Measurements from ENCODE around the gene RNF212.

RNF212 gene

GRCh38 chr4:1082215-1083182 lies 30.9 kb downstream of the RNF212 start:
- Histone ChIP-seq H3K27ac (no peak overlapping the region), H3K4me3 (no peak overlapping the region), H3K9me3 (no peaks in the 10 kb centered on the region), H3K27me3 (peaks cover 0 to 48% of the 10 kb centered on the region in 2 donors), H3K4me1 (peaks cover 0 to 4% (median 0%) of the 10 kb centered on the region in 4 donors), H3K36me3 (no peaks in the 10 kb centered on the region)
- intact Hi-C loops (cut with DNase I; ENCODE audit: low total_unique reads) = no loop called here
- TF ChIP-seq CTCF (IDR thresholded peaks at IDR 0.05) = no peak
- peak; percentile 72 to 87 for DNase-seq

GRCh38 chr4:1081689-1082040 lies 31.7 kb downstream of the RNF212 start:
- intact Hi-C loops (cut with DNase I; ENCODE audit: low total_unique reads) = no loop called here
- Histone ChIP-seq H3K4me1 (peaks cover 0 to 4% (median 0%) of the 10 kb centered on the region in 4 donors), H3K9me3 (no peaks in the 10 kb centered on the region), H3K4me3 (no peak overlapping the region), H3K36me3 (no peaks in the 10 kb centered on the region), H3K27me3 (peaks cover 0 to 52% of the 10 kb centered on the region in 2 donors), H3K27ac (no peak overlapping the region)
- DNase-seq = no peak
- TF ChIP-seq CTCF (IDR thresholded peaks at IDR 0.05) = no peak

GRCh38 chr4:1080961-1081688 lies 32.2 kb downstream of the RNF212 start:
- Histone ChIP-seq H3K36me3 (no peaks in the 10 kb centered on the region), H3K9me3 (no peaks in the 10 kb centered on the region), H3K4me3 (no peak overlapping the region), H3K4me1 (peaks cover 0 to 4% (median 0%) of the 10 kb centered on the region in 4 donors), H3K27me3 (peaks cover 0 to 53% of the 10 kb centered on the region in 2 donors), H3K27ac (no peak overlapping the region)
- intact Hi-C loops (cut with DNase I; ENCODE audit: low total_unique reads) = no loop called here
- TF ChIP-seq CTCF (IDR thresholded peaks at IDR 0.05) = no peak
- no peak for DNase-seq

DNA sequence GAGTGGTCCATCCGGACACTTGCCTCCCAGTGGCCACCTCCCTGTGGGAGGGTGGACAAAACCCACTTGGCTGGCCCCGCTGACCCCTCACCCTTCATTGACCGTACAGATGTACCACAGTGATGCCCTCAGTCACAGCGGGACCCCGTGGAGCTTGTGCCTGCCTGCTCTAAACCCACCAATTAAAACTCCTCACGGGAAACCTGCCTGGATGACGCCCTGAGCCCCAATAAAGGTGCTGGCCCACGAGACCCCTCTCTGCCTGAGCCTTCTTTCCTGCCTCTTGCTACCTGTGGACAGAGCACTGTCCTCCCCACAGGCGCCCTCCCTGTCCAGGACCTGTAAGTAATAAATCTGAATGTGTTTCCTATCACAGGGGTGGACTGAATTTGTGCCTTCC lies 32.9 kb downstream of the RNF212 start:
- H3K27ac ChIP-seq = no peak overlapping the region
- intact Hi-C loops (cut with DNase I; ENCODE audit: low total_unique reads) = no loop called here
- H3K36me3 ChIP-seq = no peaks in the 10 kb centered on the region
- no peak for TF ChIP-seq CTCF (IDR thresholded peaks at IDR 0.05)
- H3K4me3 ChIP-seq = no peak overlapping the region
- no peaks in the 10 kb centered on the region for H3K9me3 ChIP-seq
- peaks cover 0 to 49% of the 10 kb centered on the region in 2 donors for H3K27me3 ChIP-seq
- peaks cover 0 to 4% (median 0%) of the 10 kb centered on the region in 4 donors for H3K4me1 ChIP-seq
- DNase-seq = no peak

GRCh38 chr4:1079711-1080265 lies 33.6 kb downstream of the RNF212 start:
- DNase-seq = no peak
- peaks cover 0 to 4% (median 0%) of the 10 kb centered on the region in 4 donors for H3K4me1 ChIP-seq
- H3K9me3 ChIP-seq = no peaks in the 10 kb centered on the region
- no peaks in the 10 kb centered on the region for H3K36me3 ChIP-seq
- intact Hi-C loops (cut with DNase I; ENCODE audit: low total_unique reads) = no loop called here
- no peak overlapping the region for H3K27ac ChIP-seq
- peaks cover 0 to 44% of the 10 kb centered on the region in 2 donors for H3K27me3 ChIP-seq
- H3K4me3 ChIP-seq = no peak overlapping the region
- TF ChIP-seq CTCF (IDR thresholded peaks at IDR 0.05) = no peak
